T-cell (primary cell): ENCODE results near the gene PHF20. TPM values are rescaled to one million over a fixed set of nuclear protein-coding genes. Genes with fewer than 3 reads are reported as not detected.
A peak's percentile ranks its signal among the peaks of the same experiment; 100 is the strongest.
"Not testable (repeated sequence)": the region's sequence is repeated elsewhere in the genome, so short reads cannot be mapped to it uniquely, and the experiment has no call there.

Experiments
- ATAC-seq, 4 experiments: fragments of 200-7000 bp in 3 of 4; fragments of 150-1000 bp in 1 of 4; cut with Tn5 transposase; replicated peaks in 1 of 4; 1 replicate in 3 of 4; 2 replicates in 1 of 4; pipeline ENCODE4 v1.10.0; 2021; ENCODE audit warnings: moderate library complexity in 3 of 4, mild to moderate bottlenecking in 2 of 4, moderate number of reproducible peaks in 1 of 4
- CTCF ChIA-PET, 2 donors: fragments of 300-600 bp; sonication (Branson Sonifier 250); formaldehyde crosslinking; loops; one replicate each; lab custom pipeline; 2022; ENCODE audit warnings: antibody characterized with exemption in 2 of 2; lab: Charles Lee
- POLR2A ChIA-PET, 2 donors: fragments of 300-600 bp; sonication (Branson Sonifier 250); formaldehyde crosslinking; loops; one replicate each; lab custom pipeline; 2022; ENCODE audit warnings: antibody characterized with exemption in 2 of 2; lab: Charles Lee
- DNase-seq, 35 experiments: peaks; one replicate each; pipeline versions ENCODE4 v3.0.0 to v3.0.0-alpha.2; 2013 to 2023
- H3K27ac ChIP-seq: one replicate; pipeline ENCODE4 v1.5.1; 2013; ENCODE audit warnings: low read length
- H3K27me3 ChIP-seq, 2 experiments: replicated peaks in 1 of 2; 1 replicate in 1 of 2; 2 replicates in 1 of 2; pipeline versions ENCODE4 v1.6.1 to v1.7.0; 2013; ENCODE audit warnings: low read length in 1 of 2, mixed read lengths in 1 of 2; ENCODE audit not compliant: control insufficient read depth in 2 of 2, insufficient read depth in 2 of 2; ENCODE audit errors: extremely low read depth in 1 of 2
- H3K36me3 ChIP-seq, 2 donors: 1 replicate in 1 of 2; 2 replicates in 1 of 2; pipeline versions ENCODE4 v1.6.1 to v1.7.0; 2013; ENCODE audit warnings: low read length in 1 of 2; ENCODE audit not compliant: control insufficient read depth in 2 of 2, insufficient read depth in 1 of 2; ENCODE audit errors: extremely low read depth in 1 of 2
- H3K4me1 ChIP-seq, 2 experiments: 1 replicate in 1 of 2; 2 replicates in 1 of 2; pipeline versions ENCODE4 v1.6.1 to v1.7.0; 2013; ENCODE audit warnings: low read length in 2 of 2, mixed read lengths in 1 of 2; ENCODE audit not compliant: insufficient read depth in 2 of 2, control insufficient read depth in 1 of 2; ENCODE audit errors: extremely low read depth in 1 of 2
- H3K4me3 ChIP-seq, 2 donors: 1 replicate in 1 of 2; 2 replicates in 1 of 2; pipeline versions ENCODE4 v1.5.1 to v1.7.0; 2013; ENCODE audit warnings: mild to moderate bottlenecking in 2 of 2, low read length in 1 of 2, moderate library complexity in 1 of 2; ENCODE audit not compliant: control insufficient read depth in 1 of 2; ENCODE audit errors: extremely low read depth in 1 of 2
- H3K9me3 ChIP-seq: 2 replicates; pipeline ENCODE4 v1.7.0; 2013
- H3K27ac Mint-ChIP-seq, 2 donors: one replicate each; pipeline ENCODE4 v1.8.0; 2020 to 2021; ENCODE audit warnings: mild to moderate bottlenecking in 2 of 2, mixed read lengths in 2 of 2
- H3K27me3 Mint-ChIP-seq, 2 donors: one replicate each; pipeline ENCODE4 v1.8.0; 2021 to 2022; ENCODE audit warnings: mixed read lengths in 2 of 2
- H3K36me3 Mint-ChIP-seq: one replicate; pipeline ENCODE4 v1.8.0; 2021; ENCODE audit warnings: mixed read lengths
- H3K4me1 Mint-ChIP-seq, 3 donors: one replicate each; pipeline ENCODE4 v1.8.0; 2020 to 2022; ENCODE audit warnings: mixed read lengths in 3 of 3, mild to moderate bottlenecking in 1 of 3
- H3K4me3 Mint-ChIP-seq, 3 donors: one replicate each; pipeline ENCODE4 v1.8.0; 2020 to 2022; ENCODE audit warnings: mild to moderate bottlenecking in 3 of 3, mixed read lengths in 3 of 3, moderate library complexity in 3 of 3
- H3K9me3 Mint-ChIP-seq, 3 donors: one replicate each; pipeline ENCODE4 v1.8.0; 2020 to 2022; ENCODE audit warnings: mixed read lengths in 3 of 3
- WGBS: methylation state at CpG from one replicate; pipeline ENCODE4 v1.1.5; 2013; ENCODE audit warnings: missing lambda C conversion rate; ENCODE audit not compliant: insufficient coverage; 5-methylcytosine and 5-hydroxymethylcytosine counted together
- total RNA-seq, 35 experiments: library from RNA in 6 of 35; stranded (reverse) in 6 of 35; fragments of 120-200 nt in 1 of 35; gene quantifications; one replicate each; pipeline versions ENCODE4 v1.2.1 to v1.2.4 and lab custom pipeline; 2013 to 2026

PHF20 gene
- total RNA-seq, 5 donors from 2014 or later (not counting 1 experiment from before 2014, with no cell fraction given) = 67.8 to 174 (median 68.9) TPM

DNA sequence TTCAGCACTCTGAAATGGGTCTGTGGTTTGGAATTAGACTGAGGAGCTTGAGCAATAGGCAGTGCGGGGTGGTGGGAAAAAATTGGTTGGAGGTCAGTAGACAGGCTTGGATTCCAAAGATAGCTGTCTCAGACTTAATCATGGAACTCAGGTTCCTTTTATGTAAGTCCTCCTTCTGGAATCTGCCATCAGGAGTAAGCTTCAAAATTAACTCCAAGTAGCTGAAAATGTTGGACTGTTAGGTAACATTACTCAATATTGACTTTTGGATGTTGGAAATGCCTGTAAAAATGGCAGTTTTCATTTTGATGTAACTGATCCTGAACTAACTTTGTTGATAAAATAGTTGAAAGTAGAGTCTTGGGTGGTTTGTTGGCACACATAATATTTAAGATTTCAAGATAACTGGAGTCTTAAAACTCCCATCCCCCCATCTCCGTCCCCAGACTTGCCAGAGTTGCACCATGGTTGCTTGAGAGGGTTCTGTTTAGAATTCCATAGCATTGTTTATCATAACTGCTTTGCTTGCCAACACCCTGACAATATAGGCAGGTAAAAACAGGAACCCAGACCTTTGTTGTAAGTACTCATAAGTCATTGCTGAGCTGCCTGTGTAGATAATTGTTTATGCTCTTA is 83.0 kb downstream of the PHF20 start:
- Mint-ChIP-seq H3K27me3 (no peaks in the 10 kb centered on the region), H3K36me3 (peaks cover 44% of the 10 kb centered on the region), H3K27ac (peak overlapping the region; percentile 41 to 52), H3K4me3 (no peak overlapping the region), H3K4me1 (peaks cover 28 to 37% (median 28%) of the 10 kb centered on the region in 3 donors), H3K9me3 (no peaks in the 10 kb centered on the region)
- DNase-seq = no peak
- Histone ChIP-seq H3K27me3 (no peaks in the 10 kb centered on the region), H3K9me3 (no peaks in the 10 kb centered on the region), H3K27ac (no peak overlapping the region), H3K36me3 (peaks cover 3 to 44% of the 10 kb centered on the region in 2 donors), H3K4me1 (peaks cover 0 to under 1% of the 10 kb centered on the region in 2 experiments), H3K4me3 (no peak overlapping the region)
- POLR2A ChIA-PET = interaction anchor here in 1 of 2 donors (0.5 kb wide), 1 partner anchor 1390 kb away, joined by 4 read pairs; no protein-coding TSS in a partner anchor
- WGBS = no CpG with 5 or more reads among the region's 2 CpGs
- CTCF ChIA-PET = no interaction called here
- no peak for ATAC-seq

GRCh38 chr20:35855641-35856040 is 83.8 kb downstream of the PHF20 start:
- H3K36me3 ChIP-seq = peaks cover 3 to 39% of the 10 kb centered on the region in 2 donors
- 84% methylated on average over 3 of the region's 4 CpGs for WGBS
- H3K4me1 ChIP-seq, POLR2A ChIA-PET, H3K27me3 Mint-ChIP-seq, H3K4me3 ChIP-seq, DNase-seq, H3K9me3 ChIP-seq, H3K9me3 Mint-ChIP-seq, H3K27me3 ChIP-seq, H3K27ac ChIP-seq, CTCF ChIA-PET, ATAC-seq, H3K4me3 Mint-ChIP-seq, H3K27ac Mint-ChIP-seq: not testable (repeated sequence)
- Mint-ChIP-seq H3K4me1 (peaks cover 26 to 36% (median 28%) of the 10 kb centered on the region in 3 donors), H3K36me3 (peaks cover 43% of the 10 kb centered on the region)

GRCh38 chr20:35856866-35857265 is 85.1 kb downstream of the PHF20 start:
- DNase-seq (no peak), ATAC-seq (no peak)
- Histone ChIP-seq H3K27me3 (no peaks in the 10 kb centered on the region), H3K4me1 (no peaks in the 10 kb centered on the region), H3K27ac (no peak overlapping the region), H3K9me3 (no peaks in the 10 kb centered on the region), H3K4me3 (no peak overlapping the region), H3K36me3 (peaks cover 3 to 29% of the 10 kb centered on the region in 2 donors)
- 100% methylated on average over 3 of the region's 4 CpGs for WGBS
- H3K4me1 Mint-ChIP-seq = peaks cover 23 to 32% (median 28%) of the 10 kb centered on the region in 3 donors
- CTCF ChIA-PET = interaction anchor here in 1 of 2 donors (0.6 to 0.7 kb wide), 2 partner anchors 26 to 238 kb away, joined by 3 to 4 read pairs; no protein-coding TSS in a partner anchor
- no peak overlapping the region for H3K4me3 Mint-ChIP-seq
- H3K9me3 Mint-ChIP-seq = no peaks in the 10 kb centered on the region
- H3K27me3 Mint-ChIP-seq = no peaks in the 10 kb centered on the region
- H3K36me3 Mint-ChIP-seq = peaks cover 41% of the 10 kb centered on the region
- POLR2A ChIA-PET = interaction anchor here (0.6 to 0.7 kb wide), 4 partner anchors 7 to 381 kb away, joined by 3 to 7 read pairs (median 6); no protein-coding TSS in a partner anchor
- H3K27ac Mint-ChIP-seq = no peak overlapping the region

- Mint-ChIP-seq H3K36me3 (peaks cover 29% of the 10 kb centered on the region), H3K27me3 (no peaks in the 10 kb centered on the region), H3K27ac (peak overlapping the region; percentile 5 to 64), H3K4me3 (no peak overlapping the region), H3K9me3 (no peaks in the 10 kb centered on the region), H3K4me1 (peaks cover 0 to 7% (median 5%) of the 10 kb centered on the region in 3 donors)
- ChIA-PET POLR2A (no interaction called here), CTCF (no interaction called here)
- Histone ChIP-seq H3K9me3 (no peaks in the 10 kb centered on the region), H3K27me3 (no peaks in the 10 kb centered on the region), H3K36me3 (peaks cover 12 to 36% of the 10 kb centered on the region in 2 donors), H3K4me3 (no peak overlapping the region), H3K4me1 (no peaks in the 10 kb centered on the region), H3K27ac (no peak overlapping the region)
- no CpG with 5 or more reads among the region's 1 CpG for WGBS
- DNase-seq = no peak
- no peak for ATAC-seq
Measured at GRCh38 chr20:35866418-35867202, 94.8 kb downstream of the PHF20 start.

DNA sequence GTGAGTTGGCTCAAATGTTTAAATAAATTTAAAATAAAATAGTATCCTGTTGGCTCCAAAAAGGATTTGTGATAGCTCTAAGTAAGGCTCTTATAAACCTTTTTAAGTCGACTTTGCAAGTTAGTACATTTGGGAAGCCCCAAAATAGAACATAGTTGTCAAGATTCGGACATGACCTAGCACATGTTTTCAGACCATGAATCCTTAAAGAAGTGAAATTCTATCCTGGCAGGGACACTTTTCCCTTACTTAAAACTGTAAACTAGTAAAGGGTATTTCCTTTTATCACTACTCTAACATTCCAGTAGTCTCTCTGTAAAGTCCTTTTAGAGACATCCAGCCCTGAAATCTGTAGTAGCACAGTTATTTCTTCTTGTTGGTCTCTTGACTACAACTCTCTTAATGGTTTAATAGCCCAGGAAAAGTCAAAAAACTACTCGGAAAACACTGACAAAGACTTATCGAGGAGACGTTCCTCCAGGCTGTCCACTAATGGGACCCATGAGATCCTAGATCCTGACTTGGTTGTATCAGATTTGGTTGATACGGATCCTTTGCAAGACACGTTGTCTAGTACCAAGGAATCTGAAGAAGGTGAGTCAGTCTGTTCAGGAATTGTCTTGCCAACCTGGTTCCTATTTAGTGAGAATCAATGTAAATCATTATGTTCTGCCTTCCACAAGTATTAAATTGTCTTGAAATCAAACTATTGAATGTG is 98.9 kb downstream of the PHF20 start:
- Histone ChIP-seq H3K27me3 (no peaks in the 10 kb centered on the region), H3K27ac (no peak overlapping the region), H3K9me3 (no peaks in the 10 kb centered on the region), H3K4me3 (no peak overlapping the region), H3K4me1 (no peaks in the 10 kb centered on the region), H3K36me3 (peaks cover 12 to 29% of the 10 kb centered on the region in 2 donors)
- H3K36me3 Mint-ChIP-seq = peaks cover 24% of the 10 kb centered on the region
- peak overlapping the region in 1 of 2 donors; percentile 15 for H3K27ac Mint-ChIP-seq
- ChIA-PET CTCF (interaction anchor here in 1 of 2 donors (0.5 kb wide), 1 partner anchor 41 kb away, joined by 3 read pairs; no protein-coding TSS in a partner anchor), POLR2A (no interaction called here)
- ATAC-seq (no peak), DNase-seq (no peak)
- H3K4me1 Mint-ChIP-seq = peaks cover 0 to 6% (median 4%) of the 10 kb centered on the region in 3 donors
- no peaks in the 10 kb centered on the region for H3K9me3 Mint-ChIP-seq
- no peak overlapping the region for H3K4me3 Mint-ChIP-seq
- WGBS = 100% methylated on average over 2 of the region's 7 CpGs
- no peaks in the 10 kb centered on the region for H3K27me3 Mint-ChIP-seq

- no peak for DNase-seq
- Mint-ChIP-seq H3K4me1 (peaks cover 0 to 6% (median 4%) of the 10 kb centered on the region in 3 donors), H3K27me3 (no peaks in the 10 kb centered on the region), H3K27ac (peak overlapping the region in 1 of 2 donors; percentile 37), H3K9me3 (no peaks in the 10 kb centered on the region), H3K4me3 (no peak overlapping the region), H3K36me3 (peaks cover 28% of the 10 kb centered on the region)
- WGBS = no CpG with 5 or more reads among the region's 5 CpGs
- H3K9me3 ChIP-seq = no peaks in the 10 kb centered on the region
- H3K4me3 ChIP-seq = no peak overlapping the region
- H3K36me3 ChIP-seq = peaks cover 12 to 31% of the 10 kb centered on the region in 2 donors
- ATAC-seq = no peak
- no peaks in the 10 kb centered on the region for H3K4me1 ChIP-seq
- ChIA-PET CTCF (no interaction called here), POLR2A (no interaction called here)
- H3K27me3 ChIP-seq = no peaks in the 10 kb centered on the region
- H3K27ac ChIP-seq = no peak overlapping the region
Measured at GRCh38 chr20:35871259-35871771, 99.5 kb downstream of the PHF20 start.
